K562 (cell line): ENCODE data around the gene TAF12. TPM values are rescaled to one million over a fixed set of nuclear protein-coding genes. Genes with fewer than 3 reads are reported as not detected.

Experiments
- CXXC5 ChIP-seq: fragments of 250-450 bp; sonication (Bioruptor Pico); IDR thresholded peaks from 2 replicates; pipeline ENCODE4 v1.8.0; 2022; ENCODE audit warnings: inconsistent platforms, mild to moderate bottlenecking, moderate library complexity
- GTF2A2 ChIP-seq: IDR thresholded peaks from 2 replicates; pipeline ENCODE4 v1.6.1; 2016; ENCODE audit warnings: mild to moderate bottlenecking, missing genetic modification characterization, missing compliant biosample characterization
- HDAC1 ChIP-seq, 2 experiments: fragments of 450-650 bp; IDR thresholded peaks; 2 replicates each; pipeline ENCODE4 v1.6.1; 2016 to 2017; ENCODE audit warnings: inconsistent platforms in 1 of 2, mild to moderate bottlenecking in 1 of 2, moderate library complexity in 1 of 2
- IFI16 ChIP-seq: fragments of 250-450 bp; sonication (Bioruptor Pico); IDR thresholded peaks from 2 replicates; pipeline ENCODE4 v2.1.2; 2022; ENCODE audit warnings: mild to moderate bottlenecking, inconsistent platforms
- POLR3A ChIP-seq: IDR thresholded peaks from 2 replicates; pipeline ENCODE4 v1.6.1; 2011; ENCODE audit warnings: borderline replicate concordance, mild to moderate bottlenecking, moderate library complexity; ENCODE audit not compliant: insufficient read length, insufficient read depth; ENCODE audit errors: extremely low read depth
- SAFB ChIP-seq: fragments of 200-400 bp; formaldehyde crosslinking; IDR thresholded peaks from 2 replicates; pipeline ENCODE4 v1.6.1; 2017; ENCODE audit warnings: low read depth, low read length, borderline replicate concordance
- SMAD1 ChIP-seq: fragments of 150-350 bp; IDR thresholded peaks from 2 replicates; pipeline ENCODE4 v1.6.1; 2014; ENCODE audit warnings: low read length, low read depth; ENCODE audit not compliant: partially characterized antibody
- ZNF224 ChIP-seq: sonication (generic); formaldehyde crosslinking; IDR thresholded peaks from 2 replicates; pipeline ENCODE4 v1.8.0; 2022; ENCODE audit warnings: mild to moderate bottlenecking, missing genetic modification reagents
- ZNF592 ChIP-seq: fragments of 450-650 bp; IDR thresholded peaks from 2 replicates; pipeline ENCODE4 v1.6.1; 2017; ENCODE audit warnings: antibody characterized with exemption, mild to moderate bottlenecking
- polyA plus RNA-seq, 8 experiments: library from polyadenylated mRNA; depleted of rRNA in 4 of 8; stranded (reverse) in 5 of 8; unstranded in 3 of 8; fragments of >200 nt; fragmentation: Nextera tagmentation in 2 of 8; fragmentation: Illumina TruSeq in 1 of 8; extraction: Ambion mirVana in 2 of 8; extraction: Trizol in 1 of 8; gene quantifications; 2 replicates each; pipeline versions ENCODE4 v1.2.1 to v1.2.3, GENCODE V29; 2011 to 2014; ENCODE audit warnings: inconsistent platforms in 1 of 8, missing spikeins in 1 of 8
- total RNA-seq, 7 experiments: library from RNA; depleted of rRNA in 6 of 7; stranded (reverse); fragments of >200 nt in 6 of 7; fragmentation: Illumina TruSeq in 2 of 7; extraction: Trizol in 2 of 7; gene quantifications; 2 replicates each; pipeline versions ENCODE4 v1.2.1 to v1.2.3, GENCODE V29; 2011 to 2021; ENCODE audit warnings: low replicate concordance in 1 of 7
- TF ChIP-seq, protein P1 (sequence below): fragments of 450-650 bp; formaldehyde crosslinking; IDR thresholded peaks from 2 replicates; pipeline ENCODE4 v1.4.0; 2020; ENCODE audit warnings: mild to moderate bottlenecking, moderate library complexity
- TF ChIP-seq, protein P2 (sequence below): fragments of 250-450 bp; sonication (Bioruptor Pico); IDR thresholded peaks from 2 replicates; pipeline ENCODE4 v1.4.0; 2020; ENCODE audit warnings: mild to moderate bottlenecking, moderate library complexity, borderline replicate concordance
- TF ChIP-seq, protein P3 (sequence below): fragments of 450-650 bp; IDR thresholded peaks from 2 replicates; pipeline ENCODE4 v1.6.1; 2018; ENCODE audit not compliant: partially characterized antibody

The TAF12 gene
- total and polyA plus RNA-seq, 9 of the 15 experiments (the other 6 are each of a cell fraction or from before 2014, with no cell fraction given): 31.6 to 89.0 (median 50.5) TPM

DNA sequence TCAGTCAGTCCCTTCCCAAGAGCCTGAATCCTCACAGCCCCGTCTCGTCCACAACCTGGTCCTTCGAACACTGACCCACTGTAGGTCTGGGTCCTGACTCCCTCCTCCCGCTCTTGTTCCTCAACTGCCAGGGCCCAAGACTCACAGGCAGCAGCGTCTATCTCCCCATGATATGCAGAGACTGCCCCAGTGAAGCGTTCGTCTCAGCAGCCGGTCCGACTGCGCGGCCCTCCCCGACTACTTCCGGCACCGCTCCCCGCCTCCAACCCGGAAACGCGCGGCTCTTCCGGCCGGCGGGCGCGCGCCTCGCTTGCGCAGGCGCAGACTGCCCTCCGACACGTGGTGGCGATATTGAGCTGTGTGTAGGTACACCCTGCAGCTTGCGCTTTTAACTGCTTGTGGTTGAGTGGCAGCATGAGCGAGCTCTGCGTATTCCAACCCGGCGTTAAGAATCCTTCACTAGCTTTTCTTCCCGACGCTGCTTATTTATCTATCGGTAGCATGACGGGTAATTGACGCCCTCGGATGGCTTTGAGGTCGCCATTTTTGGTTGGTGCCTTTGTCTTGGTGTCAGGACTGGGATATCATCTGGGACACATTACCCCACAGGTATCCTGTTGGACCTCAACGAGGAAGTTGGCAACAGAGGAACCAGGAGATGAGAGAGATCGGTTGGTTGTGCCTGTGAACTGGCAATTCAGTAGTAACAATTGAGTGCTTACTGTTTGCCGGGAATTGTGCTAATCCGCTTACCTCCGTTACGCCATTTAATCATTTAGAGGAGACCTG lies at the start of gene TAF12 (continued):
- TF ChIP-seq ZNF592 (peak; percentile 80), IFI16 (CRISPR knock-in tag) (no peak), ZNF224 (CRISPR knock-in tag) (no peak), GTF2A2 (tag) (0 out of 2 replicates have a peak, but pooled peaks have one; percentile 1), SAFB (no peak), SMAD1 (no peak), CXXC5 (CRISPR knock-in tag) (peak; percentile 92), HDAC1 (IDR thresholded peaks at IDR 0.05) (peak in 1 of 2 experiments; percentile 83; a peak in 2 of 4 replicates), POLR3A (no peak)
- TF ChIP-seq, protein P1, sequence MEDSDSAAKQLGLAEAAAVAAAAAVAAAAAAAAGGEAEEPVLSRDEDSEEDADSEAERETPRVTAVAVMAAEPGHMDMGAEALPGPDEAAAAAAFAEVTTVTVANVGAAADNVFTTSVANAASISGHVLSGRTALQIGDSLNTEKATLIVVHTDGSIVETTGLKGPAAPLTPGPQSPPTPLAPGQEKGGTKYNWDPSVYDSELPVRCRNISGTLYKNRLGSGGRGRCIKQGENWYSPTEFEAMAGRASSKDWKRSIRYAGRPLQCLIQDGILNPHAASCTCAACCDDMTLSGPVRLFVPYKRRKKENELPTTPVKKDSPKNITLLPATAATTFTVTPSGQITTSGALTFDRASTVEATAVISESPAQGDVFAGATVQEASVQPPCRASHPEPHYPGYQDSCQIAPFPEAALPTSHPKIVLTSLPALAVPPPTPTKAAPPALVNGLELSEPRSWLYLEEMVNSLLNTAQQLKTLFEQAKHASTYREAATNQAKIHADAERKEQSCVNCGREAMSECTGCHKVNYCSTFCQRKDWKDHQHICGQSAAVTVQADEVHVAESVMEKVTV: peak; percentile 78
- TF ChIP-seq, protein P2, sequence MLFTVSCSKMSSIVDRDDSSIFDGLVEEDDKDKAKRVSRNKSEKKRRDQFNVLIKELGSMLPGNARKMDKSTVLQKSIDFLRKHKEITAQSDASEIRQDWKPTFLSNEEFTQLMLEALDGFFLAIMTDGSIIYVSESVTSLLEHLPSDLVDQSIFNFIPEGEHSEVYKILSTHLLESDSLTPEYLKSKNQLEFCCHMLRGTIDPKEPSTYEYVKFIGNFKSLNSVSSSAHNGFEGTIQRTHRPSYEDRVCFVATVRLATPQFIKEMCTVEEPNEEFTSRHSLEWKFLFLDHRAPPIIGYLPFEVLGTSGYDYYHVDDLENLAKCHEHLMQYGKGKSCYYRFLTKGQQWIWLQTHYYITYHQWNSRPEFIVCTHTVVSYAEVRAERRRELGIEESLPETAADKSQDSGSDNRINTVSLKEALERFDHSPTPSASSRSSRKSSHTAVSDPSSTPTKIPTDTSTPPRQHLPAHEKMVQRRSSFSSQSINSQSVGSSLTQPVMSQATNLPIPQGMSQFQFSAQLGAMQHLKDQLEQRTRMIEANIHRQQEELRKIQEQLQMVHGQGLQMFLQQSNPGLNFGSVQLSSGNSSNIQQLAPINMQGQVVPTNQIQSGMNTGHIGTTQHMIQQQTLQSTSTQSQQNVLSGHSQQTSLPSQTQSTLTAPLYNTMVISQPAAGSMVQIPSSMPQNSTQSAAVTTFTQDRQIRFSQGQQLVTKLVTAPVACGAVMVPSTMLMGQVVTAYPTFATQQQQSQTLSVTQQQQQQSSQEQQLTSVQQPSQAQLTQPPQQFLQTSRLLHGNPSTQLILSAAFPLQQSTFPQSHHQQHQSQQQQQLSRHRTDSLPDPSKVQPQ (CRISPR knock-in tag): no peak
- TF ChIP-seq, protein P3, sequence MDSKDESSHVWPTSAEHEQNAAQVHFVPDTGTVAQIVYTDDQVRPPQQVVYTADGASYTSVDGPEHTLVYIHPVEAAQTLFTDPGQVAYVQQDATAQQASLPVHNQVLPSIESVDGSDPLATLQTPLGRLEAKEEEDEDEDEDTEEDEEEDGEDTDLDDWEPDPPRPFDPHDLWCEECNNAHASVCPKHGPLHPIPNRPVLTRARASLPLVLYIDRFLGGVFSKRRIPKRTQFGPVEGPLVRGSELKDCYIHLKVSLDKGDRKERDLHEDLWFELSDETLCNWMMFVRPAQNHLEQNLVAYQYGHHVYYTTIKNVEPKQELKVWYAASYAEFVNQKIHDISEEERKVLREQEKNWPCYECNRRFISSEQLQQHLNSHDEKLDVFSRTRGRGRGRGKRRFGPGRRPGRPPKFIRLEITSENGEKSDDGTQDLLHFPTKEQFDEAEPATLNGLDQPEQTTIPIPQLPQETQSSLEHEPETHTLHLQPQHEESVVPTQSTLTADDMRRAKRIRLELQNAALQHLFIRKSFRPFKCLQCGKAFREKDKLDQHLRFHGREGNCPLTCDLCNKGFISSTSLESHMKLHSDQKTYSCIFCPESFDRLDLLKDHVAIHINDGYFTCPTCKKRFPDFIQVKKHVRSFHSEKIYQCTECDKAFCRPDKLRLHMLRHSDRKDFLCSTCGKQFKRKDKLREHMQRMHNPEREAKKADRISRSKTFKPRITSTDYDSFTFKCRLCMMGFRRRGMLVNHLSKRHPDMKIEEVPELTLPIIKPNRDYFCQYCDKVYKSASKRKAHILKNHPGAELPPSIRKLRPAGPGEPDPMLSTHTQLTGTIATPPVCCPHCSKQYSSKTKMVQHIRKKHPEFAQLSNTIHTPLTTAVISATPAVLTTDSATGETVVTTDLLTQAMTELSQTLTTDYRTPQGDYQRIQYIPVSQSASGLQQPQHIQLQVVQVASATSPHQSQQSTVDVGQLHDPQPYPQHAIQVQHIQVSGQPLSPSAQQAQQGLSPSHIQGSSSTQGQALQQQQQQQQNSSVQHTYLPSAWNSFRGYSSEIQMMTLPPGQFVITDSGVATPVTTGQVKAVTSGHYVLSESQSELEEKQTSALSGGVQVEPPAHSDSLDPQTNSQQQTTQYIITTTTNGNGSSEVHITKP: peak; percentile 19
